IPS DF 6.9 (cell line): ENCODE results near the gene RAD51B.

Experiments used
- DNase-seq: peaks from one replicate; pipeline ENCODE4 v3.0.0-alpha.2; 2013; ENCODE audit warnings: low read depth, low spot score
- H3K27ac ChIP-seq: one replicate; pipeline ENCODE4 v1.5.1; 2013; ENCODE audit warnings: low read length, control low read depth
- H3K27me3 ChIP-seq: 2 replicates; pipeline ENCODE4 v1.6.1; 2013; ENCODE audit warnings: mild to moderate bottlenecking, low read length; ENCODE audit not compliant: control insufficient read depth, insufficient read depth
- H3K36me3 ChIP-seq: 2 replicates; pipeline ENCODE4 v1.6.1; 2013; ENCODE audit warnings: low read length; ENCODE audit not compliant: control insufficient read depth, insufficient read depth
- H3K4me1 ChIP-seq: 2 replicates; pipeline ENCODE4 v1.6.1; 2013; ENCODE audit warnings: low read length; ENCODE audit not compliant: control insufficient read depth, insufficient read depth
- H3K4me3 ChIP-seq: 2 replicates; pipeline ENCODE4 v1.5.1; 2013; ENCODE audit warnings: mild to moderate bottlenecking, low read length
- H3K9me3 ChIP-seq: 2 replicates; pipeline ENCODE4 v1.6.1; 2013; ENCODE audit warnings: low read length, inconsistent platforms; ENCODE audit not compliant: control insufficient read depth, insufficient read depth
- whole genome bisulfite sequencing: extraction: QIAGEN DNeasy Blood & Tissue Kit; methylation state at CpG from one replicate; pipeline ENCODE4 v1.1.7; 2013; ENCODE audit warnings: mixed read lengths, missing lambda C conversion rate; ENCODE audit not compliant: insufficient read length, insufficient coverage; 5-methylcytosine and 5-hydroxymethylcytosine counted together

Gene RAD51B

GRCh38 chr14:68384881-68385280 is 565.3 kb downstream of the RAD51B start:
- WGBS = no CpG with 5 or more reads among the region's 9 CpGs
- Histone ChIP-seq H3K36me3 (no peaks in the 10 kb centered on the region), H3K4me1 (no peaks in the 10 kb centered on the region), H3K9me3 (no peaks in the 10 kb centered on the region), H3K27me3 (no peaks in the 10 kb centered on the region), H3K27ac (no peak overlapping the region), H3K4me3 (no peak overlapping the region)
- no peak for DNase-seq

GRCh38 chr14:68386446-68386845 is 566.9 kb downstream of the RAD51B start:
- Histone ChIP-seq H3K9me3 (no peaks in the 10 kb centered on the region), H3K4me1 (no peaks in the 10 kb centered on the region), H3K4me3 (no peak overlapping the region), H3K27me3 (no peaks in the 10 kb centered on the region), H3K27ac (no peak overlapping the region), H3K36me3 (no peaks in the 10 kb centered on the region)
- DNase-seq = no peak
- WGBS = no CpG with 5 or more reads among the region's 1 CpG

GRCh38 chr14:68386950-68387779 is 567.6 kb downstream of the RAD51B start:
- Histone ChIP-seq H3K27me3 (no peaks in the 10 kb centered on the region), H3K36me3 (no peaks in the 10 kb centered on the region), H3K4me1 (no peaks in the 10 kb centered on the region), H3K4me3 (no peak overlapping the region), H3K9me3 (no peaks in the 10 kb centered on the region), H3K27ac (no peak overlapping the region)
- no CpG with 5 or more reads among the region's 6 CpGs for WGBS
- no peak for DNase-seq

- Histone ChIP-seq H3K27me3 (no peaks in the 10 kb centered on the region), H3K9me3 (no peaks in the 10 kb centered on the region), H3K4me3 (no peak overlapping the region), H3K4me1 (peaks cover 3% of the 10 kb centered on the region), H3K27ac (no peak overlapping the region), H3K36me3 (no peaks in the 10 kb centered on the region)
- DNase-seq = no peak
- WGBS = no CpG with 5 or more reads among the region's 3 CpGs
Measured at GRCh38 chr14:68389943-68390342, 570.4 kb downstream of the RAD51B start.

GRCh38 chr14:68390741-68391140 is 571.2 kb downstream of the RAD51B start:
- no peak for DNase-seq
- H3K27ac ChIP-seq = no peak overlapping the region
- no peaks in the 10 kb centered on the region for H3K27me3 ChIP-seq
- no peaks in the 10 kb centered on the region for H3K9me3 ChIP-seq
- no CpG with 5 or more reads among the region's 2 CpGs for WGBS
- H3K4me1 ChIP-seq = peaks cover 5% of the 10 kb centered on the region
- no peaks in the 10 kb centered on the region for H3K36me3 ChIP-seq
- H3K4me3 ChIP-seq = no peak overlapping the region

GRCh38 chr14:68391311-68392014 is 571.9 kb downstream of the RAD51B start:
- H3K27ac ChIP-seq = no peak overlapping the region
- no peaks in the 10 kb centered on the region for H3K9me3 ChIP-seq
- no peak overlapping the region for H3K4me3 ChIP-seq
- no CpG with 5 or more reads among the region's 4 CpGs for WGBS
- no peak for DNase-seq
- no peaks in the 10 kb centered on the region for H3K27me3 ChIP-seq
- H3K36me3 ChIP-seq = no peaks in the 10 kb centered on the region
- peaks cover 5% of the 10 kb centered on the region for H3K4me1 ChIP-seq

GRCh38 chr14:68392393-68393141 is 573.0 kb downstream of the RAD51B start:
- Histone ChIP-seq H3K4me1 (peaks cover 5% of the 10 kb centered on the region), H3K9me3 (no peaks in the 10 kb centered on the region), H3K27ac (no peak overlapping the region), H3K4me3 (no peak overlapping the region), H3K36me3 (no peaks in the 10 kb centered on the region), H3K27me3 (no peaks in the 10 kb centered on the region)
- no peak for DNase-seq
- no CpG with 5 or more reads among the region's 7 CpGs for WGBS

GRCh38 chr14:68393259-68393658 is 573.7 kb downstream of the RAD51B start:
- Histone ChIP-seq H3K9me3 (no peaks in the 10 kb centered on the region), H3K27me3 (no peaks in the 10 kb centered on the region), H3K27ac (no peak overlapping the region), H3K4me3 (no peak overlapping the region), H3K36me3 (no peaks in the 10 kb centered on the region), H3K4me1 (peaks cover 5% of the 10 kb centered on the region)
- no CpG with 5 or more reads among the region's 7 CpGs for WGBS
- DNase-seq = no peak

GRCh38 chr14:68394118-68394763 is 574.7 kb downstream of the RAD51B start:
- Histone ChIP-seq H3K36me3 (no peaks in the 10 kb centered on the region), H3K4me3 (no peak overlapping the region), H3K27ac (no peak overlapping the region), H3K9me3 (no peaks in the 10 kb centered on the region), H3K4me1 (peaks cover 5% of the 10 kb centered on the region), H3K27me3 (no peaks in the 10 kb centered on the region)
- no CpG with 5 or more reads among the region's 6 CpGs for WGBS
- no peak for DNase-seq

- no peaks in the 10 kb centered on the region for H3K27me3 ChIP-seq
- no CpG with 5 or more reads among the region's 11 CpGs for WGBS
Measured at GRCh38 chr14:68394764-68395143, 575.2 kb downstream of the RAD51B start.

More at GRCh38 chr14:68394764-68395143, 575.2 kb downstream of the RAD51B start:
- no peak for DNase-seq
- Histone ChIP-seq H3K27ac (no peak overlapping the region), H3K36me3 (no peaks in the 10 kb centered on the region), H3K4me1 (peaks cover 5% of the 10 kb centered on the region), H3K9me3 (no peaks in the 10 kb centered on the region), H3K4me3 (no peak overlapping the region)
